Neural crest cell (in vitro differentiated cells): Measurements from ENCODE around the gene IKZF3. TPM values are rescaled to one million over a fixed set of nuclear protein-coding genes. Genes with fewer than 3 reads are reported as not detected.
A peak's percentile ranks its signal among the peaks of the same experiment; 100 is the strongest.

Experiments used
- DNase-seq: peaks from one replicate; pipeline ENCODE4 v3.0.0; 2021; ENCODE audit warnings: low read depth, mixed read lengths, low spot score
- H3K27ac Mint-ChIP-seq: one replicate; pipeline ENCODE4 v1.8.0; 2021; ENCODE audit warnings: mild to moderate bottlenecking, mixed read lengths; ENCODE audit not compliant: unreplicated experiment
- H3K27me3 Mint-ChIP-seq: 2 replicates; pipeline ENCODE4 v1.8.0; 2021; ENCODE audit warnings: low read depth, mild to moderate bottlenecking, mixed read lengths
- H3K36me3 Mint-ChIP-seq: 2 replicates; pipeline ENCODE4 v1.8.0; 2021; ENCODE audit warnings: low read depth, mild to moderate bottlenecking, mixed read lengths
- H3K4me1 Mint-ChIP-seq: 2 replicates; pipeline ENCODE4 v1.8.0; 2021; ENCODE audit warnings: mixed read lengths
- H3K4me3 Mint-ChIP-seq: one replicate; pipeline ENCODE4 v1.8.0; 2021; ENCODE audit warnings: mild to moderate bottlenecking, mixed read lengths
- H3K9me3 Mint-ChIP-seq: 2 replicates; pipeline ENCODE4 v1.8.0; 2021; ENCODE audit warnings: mixed read lengths
- total RNA-seq: library from RNA; stranded (reverse); gene quantifications from 2 replicates; pipeline ENCODE4 v1.2.1, GENCODE V29; 2021
- TF ChIP-seq, protein P1 (sequence below): fragments of 200-600 bp; sonication (generic); conservative IDR thresholded peaks from 2 replicates; pipeline ENCODE4 v1.5.0; 2021; ENCODE audit warnings: antibody characterized with exemption, mild to moderate bottlenecking

The IKZF3 gene
- total RNA-seq, 1 donor from 2014 or later, result not detected

DNA sequence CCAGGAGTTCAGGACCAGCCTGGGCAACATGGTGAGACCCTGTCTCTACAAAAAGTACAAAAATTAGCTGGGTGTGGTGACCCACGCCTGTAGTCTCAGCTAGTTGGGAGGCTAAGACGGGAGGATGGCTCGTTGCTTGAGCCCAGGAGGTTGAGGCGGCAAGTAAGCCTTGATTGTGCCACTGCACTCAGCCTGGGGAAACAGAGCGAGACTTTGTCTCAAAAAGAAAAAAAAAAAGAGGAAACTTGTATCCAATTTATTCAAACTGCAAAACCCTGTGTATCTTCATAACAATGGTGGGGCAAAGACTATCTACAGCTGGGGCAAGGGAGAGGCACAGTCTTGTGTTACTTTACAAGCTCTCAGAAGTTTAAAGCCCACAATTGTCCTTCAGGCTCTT, 104.9 kb downstream of the IKZF3 start:
- Mint-ChIP-seq H3K27me3 (peaks cover 59% of the 10 kb centered on the region), H3K36me3 (no peaks in the 10 kb centered on the region)

GRCh38 chr17:39757931-39758873, 105.9 kb downstream of the IKZF3 start:
- Mint-ChIP-seq H3K9me3 (no peaks in the 10 kb centered on the region), H3K27me3 (peaks cover 61% of the 10 kb centered on the region), H3K4me1 (no peaks in the 10 kb centered on the region), H3K36me3 (no peaks in the 10 kb centered on the region), H3K27ac (no peak overlapping the region), H3K4me3 (no peak overlapping the region)
- TF ChIP-seq, protein P1, sequence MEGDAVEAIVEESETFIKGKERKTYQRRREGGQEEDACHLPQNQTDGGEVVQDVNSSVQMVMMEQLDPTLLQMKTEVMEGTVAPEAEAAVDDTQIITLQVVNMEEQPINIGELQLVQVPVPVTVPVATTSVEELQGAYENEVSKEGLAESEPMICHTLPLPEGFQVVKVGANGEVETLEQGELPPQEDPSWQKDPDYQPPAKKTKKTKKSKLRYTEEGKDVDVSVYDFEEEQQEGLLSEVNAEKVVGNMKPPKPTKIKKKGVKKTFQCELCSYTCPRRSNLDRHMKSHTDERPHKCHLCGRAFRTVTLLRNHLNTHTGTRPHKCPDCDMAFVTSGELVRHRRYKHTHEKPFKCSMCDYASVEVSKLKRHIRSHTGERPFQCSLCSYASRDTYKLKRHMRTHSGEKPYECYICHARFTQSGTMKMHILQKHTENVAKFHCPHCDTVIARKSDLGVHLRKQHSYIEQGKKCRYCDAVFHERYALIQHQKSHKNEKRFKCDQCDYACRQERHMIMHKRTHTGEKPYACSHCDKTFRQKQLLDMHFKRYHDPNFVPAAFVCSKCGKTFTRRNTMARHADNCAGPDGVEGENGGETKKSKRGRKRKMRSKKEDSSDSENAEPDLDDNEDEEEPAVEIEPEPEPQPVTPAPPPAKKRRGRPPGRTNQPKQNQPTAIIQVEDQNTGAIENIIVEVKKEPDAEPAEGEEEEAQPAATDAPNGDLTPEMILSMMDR, result no peak
- DNase-seq, result no peak

More for the DNA sequence above, 104.9 kb downstream of the IKZF3 start:
- no peaks in the 10 kb centered on the region for H3K9me3 Mint-ChIP-seq
- TF ChIP-seq, protein P1, result no peak
- no peak overlapping the region for H3K4me3 Mint-ChIP-seq
- H3K27ac Mint-ChIP-seq, result no peak overlapping the region
- no peaks in the 10 kb centered on the region for H3K4me1 Mint-ChIP-seq
- no peak for DNase-seq

DNA sequence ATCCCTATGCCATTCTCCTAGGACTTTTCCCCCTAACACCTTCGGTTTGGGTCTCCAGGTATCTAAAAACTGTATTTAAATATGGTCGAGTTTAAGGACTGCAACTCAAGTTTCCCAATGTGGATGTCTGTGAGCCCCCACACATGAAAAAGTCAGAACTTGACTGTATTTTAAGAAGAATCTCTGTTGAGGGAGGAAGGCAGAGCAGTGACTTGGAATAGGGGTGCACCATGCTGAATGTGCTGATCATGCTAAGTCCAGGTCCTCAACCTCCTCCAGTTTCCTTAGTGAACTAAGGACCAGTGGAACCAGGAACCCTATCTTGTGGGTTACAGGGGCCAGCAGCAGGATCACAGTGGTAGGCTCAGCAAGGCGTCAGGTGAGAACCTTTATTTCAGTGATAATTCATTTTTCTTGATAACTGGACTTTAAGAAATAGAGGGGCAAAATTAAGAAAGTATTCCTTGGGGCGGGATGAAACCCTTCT, 106.9 kb downstream of the IKZF3 start:
- peaks cover 60% of the 10 kb centered on the region for H3K27me3 Mint-ChIP-seq
- no peaks in the 10 kb centered on the region for H3K36me3 Mint-ChIP-seq
- TF ChIP-seq, protein P1, result no peak
- no peak for DNase-seq
- no peak overlapping the region for H3K27ac Mint-ChIP-seq
- no peak overlapping the region for H3K4me3 Mint-ChIP-seq
- H3K9me3 Mint-ChIP-seq, result no peaks in the 10 kb centered on the region
- no peaks in the 10 kb centered on the region for H3K4me1 Mint-ChIP-seq

DNA sequence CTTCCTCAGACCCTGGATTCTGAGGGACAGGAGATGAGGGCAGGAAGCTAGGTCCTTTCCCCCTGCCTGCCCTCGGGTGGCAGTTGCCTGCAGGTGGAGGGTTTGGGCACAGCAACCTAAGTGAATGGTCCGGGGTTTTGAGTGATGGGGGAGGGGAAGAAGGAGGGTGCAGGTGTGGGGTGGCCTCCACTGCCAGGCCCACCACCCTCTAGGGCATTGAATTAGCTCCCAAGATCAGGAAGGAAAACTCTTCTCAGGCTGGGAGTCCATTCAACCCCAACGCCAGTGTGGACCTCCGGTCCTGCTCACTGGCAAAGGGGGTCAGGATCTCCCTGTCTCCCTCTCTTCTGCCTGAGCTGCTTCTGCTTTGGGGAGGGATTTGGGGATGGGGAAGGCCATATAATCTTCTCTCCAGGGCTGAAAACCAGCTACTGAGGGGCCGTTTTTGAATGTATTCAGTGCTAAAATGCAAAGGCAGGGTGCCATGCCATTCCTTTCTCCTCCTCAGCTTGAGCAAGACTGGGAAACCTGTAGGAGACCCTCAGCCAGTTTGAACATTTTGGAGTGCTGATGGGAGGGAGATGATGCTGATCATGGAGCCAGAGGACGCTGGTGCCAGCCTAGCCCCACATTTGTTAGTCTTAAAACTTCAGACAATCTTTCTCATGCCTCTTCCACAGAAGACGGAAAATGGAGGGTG, 107.6 kb downstream of the IKZF3 start:
- H3K27me3 Mint-ChIP-seq, result peaks cover 66% of the 10 kb centered on the region
- peak overlapping the region; percentile 54 for H3K4me3 Mint-ChIP-seq
- no peak for DNase-seq
- TF ChIP-seq, protein P1, result no peak
- no peaks in the 10 kb centered on the region for H3K36me3 Mint-ChIP-seq
- no peak overlapping the region for H3K27ac Mint-ChIP-seq
- H3K4me1 Mint-ChIP-seq, result no peaks in the 10 kb centered on the region
- no peaks in the 10 kb centered on the region for H3K9me3 Mint-ChIP-seq

- Mint-ChIP-seq H3K27ac (peak overlapping the region; percentile 31), H3K9me3 (no peaks in the 10 kb centered on the region), H3K4me1 (no peaks in the 10 kb centered on the region), H3K36me3 (no peaks in the 10 kb centered on the region), H3K27me3 (peaks cover 62% of the 10 kb centered on the region), H3K4me3 (peak overlapping the region; percentile 54)
- TF ChIP-seq, protein P1, result no peak
- DNase-seq, result no peak
These were observed 108.3 kb downstream of the IKZF3 start for GRCh38 chr17:39755554-39756379.
